ENCODE data around the gene FAM72A. TPM values are rescaled to one million over a fixed set of nuclear protein-coding genes. Genes with fewer than 3 reads are reported as not detected.

The FAM72A gene
- total and polyA plus RNA-seq, 7 donors = 0.11 to 0.92 (median 0.50) TPM; not detected in 1

GRCh38 chr1:206142770-206143169 lies 59.9 kb downstream of the FAM72A start:
- 78 to 83% (median 79%) methylated on average over 2 of the region's 2 CpGs for WGBS, 3 donors
- ATAC-seq = no peak

GRCh38 chr1:206142011-206142410 lies 60.6 kb downstream of the FAM72A start:
- H3K4me1 ChIP-seq = no peaks in the 10 kb centered on the region
- no peak for TF ChIP-seq CTCF (IDR thresholded peaks at IDR 0.05)
- H3K27ac ChIP-seq = no peak overlapping the region
- H3K27me3 ChIP-seq (ENCODE audit: insufficient read depth in 3 of 3, low read length in 2 of 3) = peaks cover 0 to 4% (median 4%) of the 10 kb centered on the region in 3 donors
- no peak overlapping the region for H3K4me3 ChIP-seq
- H3K9me3 ChIP-seq = no peaks in the 10 kb centered on the region
- no peak for ATAC-seq
- WGBS, 3 donors = 88 to 93% (median 90%) methylated on average over 3 of the region's 3 CpGs
- H3K36me3 ChIP-seq (ENCODE audit: insufficient read depth in 1 of 2, low read depth in 1 of 2) = no peaks in the 10 kb centered on the region
- no peak for DNase-seq
- intact Hi-C loops (cut with DNase I) = no loop called here

More at GRCh38 chr1:206142770-206143169, 59.9 kb downstream of the FAM72A start:
- H3K4me1 ChIP-seq = no peaks in the 10 kb centered on the region
- H3K27me3 ChIP-seq (ENCODE audit: insufficient read depth in 3 of 3, low read length in 2 of 3) = peaks cover 0 to 4% (median 4%) of the 10 kb centered on the region in 3 donors
- no peak overlapping the region for H3K27ac ChIP-seq
- no peak for TF ChIP-seq CTCF (IDR thresholded peaks at IDR 0.05)
- intact Hi-C loops (cut with DNase I) = no loop called here
- DNase-seq = no peak
- H3K4me3 ChIP-seq = no peak overlapping the region
- no peaks in the 10 kb centered on the region for H3K36me3 ChIP-seq (ENCODE audit: insufficient read depth in 1 of 2, low read depth in 1 of 2)
- H3K9me3 ChIP-seq = no peaks in the 10 kb centered on the region

GRCh38 chr1:206136241-206136640 lies 66.4 kb downstream of the FAM72A start:
- 49 to 60% (median 59%) methylated on average over 2 of the region's 2 CpGs for WGBS, 3 donors
- Histone ChIP-seq H3K4me1 (no peaks in the 10 kb centered on the region), H3K27ac (no peak overlapping the region), H3K36me3 (ENCODE audit: insufficient read depth in 1 of 2, low read depth in 1 of 2) (no peaks in the 10 kb centered on the region), H3K4me3 (no peak overlapping the region), H3K9me3 (no peaks in the 10 kb centered on the region), H3K27me3 (ENCODE audit: insufficient read depth in 3 of 3, low read length in 2 of 3) (peaks cover 0 to 4% (median 0%) of the 10 kb centered on the region in 3 donors)
- DNase-seq (no peak), ATAC-seq (no peak)
- intact Hi-C loops (cut with DNase I) = no loop called here
- no peak for TF ChIP-seq CTCF (IDR thresholded peaks at IDR 0.05)

Other genes starting within 250 kb of the FAM72A start
- gene RAB7B, start 199.4 kb downstream of the FAM72A start, total RNA-seq = 1 to 10 TPM in 1 of 4 donors, under 1 TPM in 3; 0.17 to 1.2 (median 0.50) TPM
- under 1 TPM; 0.25 to 0.36 (median 0.27) TPM for gene RAB7B, start 199.4 kb downstream of the FAM72A start, polyA plus RNA-seq
- under 1 TPM in 1 of 4 donors, not detected in 3; 0.20 TPM for gene CTSE, start 178.9 kb downstream of the FAM72A start, total RNA-seq
- under 1 TPM in 2 of 3 donors, not detected in 1; 0.03 to 0.22 TPM for gene CTSE, start 178.9 kb downstream of the FAM72A start, polyA plus RNA-seq
- under 1 TPM in 3 of 4 donors, not detected in 1; 0.58 to 0.95 (median 0.86) TPM for gene RHEX, start 149.7 kb downstream of the FAM72A start, total RNA-seq
- gene RHEX, start 149.7 kb downstream of the FAM72A start, polyA plus RNA-seq = under 1 TPM; 0.13 to 0.22 (median 0.21) TPM
- not detected for gene AVPR1B, start 85.5 kb downstream of the FAM72A start, total RNA-seq
- not detected for gene AVPR1B, start 85.5 kb downstream of the FAM72A start, polyA plus RNA-seq
- gene SRGAP2, start 702 bp upstream of the FAM72A start, total RNA-seq = 10 to 100 TPM in 1 of 4 donors, 1 to 10 TPM in 3; 8.9 to 13.8 (median 9.6) TPM
- gene SRGAP2, start 702 bp upstream of the FAM72A start, polyA plus RNA-seq = 1 to 10 TPM; 3.1 to 3.9 (median 3.5) TPM

All from psoas muscle (tissue), 8 donors.